ENCODE measurements around the gene IQSEC1. TPM values are rescaled to one million over a fixed set of nuclear protein-coding genes. Genes with fewer than 3 reads are reported as not detected.

The IQSEC1 gene
- total and polyA plus RNA-seq, 9 of the 15 experiments (the other 6 are each of a cell fraction or from before 2014, with no cell fraction given), result 0.56 to 39.0 (median 6.8) TPM

DNA sequence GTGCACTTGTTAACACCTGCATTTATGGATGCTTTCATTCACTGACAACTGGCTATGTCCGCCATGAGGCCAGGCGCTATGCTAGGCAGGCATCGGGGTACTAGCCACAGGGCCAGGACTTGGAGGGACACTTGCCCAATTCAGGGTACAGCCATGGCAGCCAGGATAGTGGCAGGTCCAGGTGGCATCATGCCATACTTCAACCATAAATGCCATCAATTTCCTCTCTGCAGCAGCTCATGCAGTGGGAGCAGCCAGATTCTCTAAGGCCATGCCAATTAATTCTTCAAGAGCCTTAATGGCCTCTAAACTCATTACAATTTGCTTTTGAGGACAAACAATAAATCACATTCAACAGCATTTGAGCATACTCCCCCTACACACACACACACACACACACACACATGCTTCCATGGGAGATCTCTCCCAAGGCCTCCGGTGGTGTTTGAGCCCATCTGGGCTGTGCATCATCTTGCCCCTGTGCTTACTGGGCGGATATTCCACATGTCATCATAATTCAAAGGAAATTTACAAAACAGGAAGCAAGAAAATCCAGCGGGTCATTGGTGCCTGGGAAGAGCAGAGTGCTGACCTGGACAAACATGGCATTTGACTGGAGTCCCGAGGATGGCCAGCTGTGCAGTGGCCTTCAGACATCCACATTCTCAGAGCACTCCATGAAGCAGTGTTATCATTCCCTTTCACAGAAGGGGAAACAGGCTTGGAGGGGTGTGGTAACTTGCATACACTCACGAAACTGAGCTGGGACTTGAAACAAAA, 109.1 kb downstream of the IQSEC1 start (continued):
- TF ChIP-seq NUFIP1 (IDR thresholded peaks at IDR 0.05; ENCODE audit: partially characterized antibody) (no peak), ZNF511 (CRISPR knock-in tag; IDR thresholded peaks at IDR 0.05) (0 out of 2 replicates have a peak, but pooled peaks have one; percentile 46), GABPB1 (CRISPR knock-in tag; IDR thresholded peaks at IDR 0.05) (no peak), NONO (IDR thresholded peaks at IDR 0.05; ENCODE audit: low read depth in 2 of 2, low read length in 1 of 2) (no peak), HNRNPH1 (optimal IDR thresholded peaks at IDR 0.05; ENCODE audit: low read depth, low read length) (no peak), ZNF75A (CRISPR knock-in tag; IDR thresholded peaks at IDR 0.05) (no peak), HNRNPUL1 (IDR thresholded peaks at IDR 0.05; ENCODE audit: low read length) (no peak), TAF7 (tag; IDR thresholded peaks at IDR 0.05) (no peak), E2F1 (CRISPR knock-in tag; IDR thresholded peaks at IDR 0.05) (peak; percentile 16; the same call in 1 of the 2 replicates), NFXL1 (CRISPR knock-in tag; IDR thresholded peaks at IDR 0.05) (no peak), SUPT5H (IDR thresholded peaks at IDR 0.05) (no peak), U2AF2 (optimal IDR thresholded peaks at IDR 0.05; ENCODE audit: low read depth, low read length) (no peak), TBL1XR1 (IDR thresholded peaks at IDR 0.05; ENCODE audit: low read length in 2 of 2) (no peak), ZBTB12 (CRISPR knock-in tag; IDR thresholded peaks at IDR 0.05) (no peak), TGIF2 (CRISPR knock-in tag; IDR thresholded peaks at IDR 0.05) (no peak), PCBP2 (IDR thresholded peaks at IDR 0.05; ENCODE audit: low read depth, low read length, poor library complexity, severe bottlenecking) (no peak), MEIS2 (IDR thresholded peaks at IDR 0.05; ENCODE audit: partially characterized antibody) (peak; percentile 36), ATF2 (CRISPR knock-in tag; IDR thresholded peaks at IDR 0.05) (no peak), ZNF165 (CRISPR knock-in tag; IDR thresholded peaks at IDR 0.05; ENCODE audit: borderline replicate concordance) (no peak), MYBL2 (IDR thresholded peaks at IDR 0.05; ENCODE audit: low read depth) (no peak), MYBL2 (CRISPR knock-in tag; IDR thresholded peaks at IDR 0.05; ENCODE audit: borderline replicate concordance) (no peak), SMARCA5 (IDR thresholded peaks at IDR 0.05) (no peak), FOXJ2 (tag; IDR thresholded peaks at IDR 0.05) (no peak), CHD2 (IDR thresholded peaks at IDR 0.05; ENCODE audit: low read depth, low read length) (no peak)
- TF ChIP-seq, protein P1, sequence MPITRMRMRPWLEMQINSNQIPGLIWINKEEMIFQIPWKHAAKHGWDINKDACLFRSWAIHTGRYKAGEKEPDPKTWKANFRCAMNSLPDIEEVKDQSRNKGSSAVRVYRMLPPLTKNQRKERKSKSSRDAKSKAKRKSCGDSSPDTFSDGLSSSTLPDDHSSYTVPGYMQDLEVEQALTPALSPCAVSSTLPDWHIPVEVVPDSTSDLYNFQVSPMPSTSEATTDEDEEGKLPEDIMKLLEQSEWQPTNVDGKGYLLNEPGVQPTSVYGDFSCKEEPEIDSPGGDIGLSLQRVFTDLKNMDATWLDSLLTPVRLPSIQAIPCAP (CRISPR knock-in tag; IDR thresholded peaks at IDR 0.05; ENCODE audit: borderline replicate concordance), result no peak
